Endometrial microvascular endothelial cells (primary cell): ENCODE measurements around the gene OR6C75. TPM values are rescaled to one million over a fixed set of nuclear protein-coding genes. Genes with fewer than 3 reads are reported as not detected.
"Not testable (repeated sequence)": the region's sequence is repeated elsewhere in the genome, so short reads cannot be mapped to it uniquely, and the experiment has no call there.

Experiments
- in situ Hi-C: cut with HindIII; loops from 2 replicates; pipeline ENCODE4 v1.10.0; 2017; ENCODE audit warnings: low sequenced_read_pairs, low pct_unique_long_range_greater_than_20kb; ENCODE audit errors: inconsistent ontology term
- total RNA-seq: library from RNA; depleted of rRNA; stranded (reverse); fragments of >200 nt; gene quantifications from one replicate; pipeline ENCODE4 v1.2.3, GENCODE V29; 2015; ENCODE audit errors: inconsistent ontology term

Gene OR6C75
- total RNA-seq, result not detected

DNA sequence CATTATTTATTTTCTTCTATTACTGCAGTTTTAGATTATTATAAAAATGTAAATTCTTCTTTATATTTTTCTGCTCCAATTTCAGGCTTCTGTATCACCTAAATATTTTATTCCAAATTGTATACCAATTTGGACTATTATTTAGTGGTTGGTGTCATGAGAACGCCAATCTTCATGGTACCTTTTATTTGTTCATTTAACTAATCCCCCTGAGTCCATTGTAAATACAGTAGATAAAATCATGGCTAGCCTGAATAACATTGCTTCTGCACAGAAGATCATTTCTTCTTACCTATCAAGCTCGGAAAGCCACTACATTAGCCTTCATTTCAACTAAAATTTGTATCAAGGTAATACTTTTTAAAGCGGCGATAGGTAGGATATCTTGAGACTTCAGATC is at the start of gene OR6C75:
Gene OR6C75 (plus strand): TSS at position 301 of the 400 bp plus-strand sequence. CDS start 2,136 bp downstream, outside the sequence.
- in situ Hi-C loops, result no loop called here

DNA sequence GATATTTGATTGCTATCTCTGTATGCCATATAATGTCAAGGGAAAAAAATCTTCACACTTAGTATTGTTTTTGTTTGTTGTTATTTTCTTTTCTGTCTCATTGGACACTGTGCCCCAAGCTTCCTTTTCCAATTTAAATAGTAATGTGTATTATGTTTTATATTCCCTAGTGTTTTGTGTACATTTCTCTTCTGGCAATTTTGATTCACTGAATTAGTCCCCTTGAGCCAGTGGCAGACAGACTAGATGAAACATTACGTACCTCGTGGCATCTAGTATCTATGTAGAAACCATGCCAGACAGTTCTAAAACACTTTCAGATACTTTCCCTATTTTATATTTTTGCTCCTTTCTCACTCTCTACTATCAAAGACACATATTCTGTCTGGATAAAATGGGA is 48.7 kb upstream of the OR6C75 start, which contains the start of gene OR6C1:
Gene OR6C1 (plus strand): TSS at position 301 of the 400 bp plus-strand sequence. CDS start 6,257 bp downstream, outside the sequence.
- in situ Hi-C loops, result no loop called here

DNA sequence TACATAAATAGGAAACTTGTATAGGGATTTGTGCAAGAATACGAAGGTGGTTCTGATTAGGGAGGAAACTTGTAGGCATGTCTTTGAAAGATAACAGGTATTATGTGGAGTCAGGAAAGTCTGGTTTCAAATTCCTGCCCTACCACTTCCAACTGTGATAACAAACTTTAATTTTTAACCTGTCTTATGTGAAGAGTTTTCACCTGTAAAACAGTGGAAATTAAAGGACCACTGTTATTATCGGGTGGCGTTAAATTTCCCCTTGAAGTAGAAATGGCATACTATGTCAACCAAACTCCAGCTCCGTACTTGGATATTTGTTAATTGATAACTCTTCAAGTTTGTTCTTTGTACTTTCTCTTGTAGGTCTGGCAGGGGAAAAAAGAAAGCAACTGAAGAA is 42.6 kb upstream of the OR6C75 start:
- in situ Hi-C loops, result no loop called here

DNA sequence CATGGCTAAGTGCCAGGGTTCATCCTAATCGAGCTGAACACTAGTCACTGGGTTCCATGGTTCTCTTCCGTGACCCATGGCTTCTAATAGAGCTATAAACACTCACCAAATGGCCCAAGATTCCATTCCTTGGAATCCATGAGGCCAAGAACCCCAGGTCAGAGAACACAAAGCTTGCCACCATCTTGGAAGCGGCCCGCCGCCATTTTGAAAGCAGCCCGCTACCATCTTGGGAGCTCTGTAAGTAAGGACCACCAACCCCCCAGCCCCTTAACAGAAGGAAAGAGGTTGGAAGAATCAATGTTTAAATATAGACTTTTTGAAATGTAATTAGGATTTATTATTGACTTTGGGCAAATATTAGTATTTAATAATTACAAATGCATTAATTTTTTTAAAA is 37.0 kb upstream of the OR6C75 start:
- in situ Hi-C loops, result not testable (repeated sequence)

DNA sequence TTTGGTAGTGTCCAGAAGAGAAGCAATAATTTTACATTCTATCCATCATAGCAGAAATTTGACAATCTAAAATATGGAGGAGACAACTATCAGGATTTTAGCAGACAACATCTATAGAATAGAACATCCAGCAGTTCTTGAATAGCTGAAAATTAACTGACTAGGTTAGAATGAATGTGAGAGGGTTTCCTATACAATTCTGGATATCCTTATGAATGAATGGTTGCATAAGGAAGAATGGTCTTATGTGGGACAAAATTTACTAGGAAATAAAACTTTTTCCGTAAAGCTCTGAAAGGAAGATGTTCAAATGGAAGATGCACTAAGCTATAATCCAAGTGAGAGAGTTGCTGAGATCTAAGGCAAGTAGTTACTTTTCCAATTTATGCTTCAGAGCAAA is 32.3 kb upstream of the OR6C75 start, which contains the start of gene OR6C3:
Gene OR6C3 (plus strand): TSS at position 301 of the 400 bp plus-strand sequence. CDS start 955 bp downstream, outside the sequence.
- in situ Hi-C loops, result no loop called here

DNA sequence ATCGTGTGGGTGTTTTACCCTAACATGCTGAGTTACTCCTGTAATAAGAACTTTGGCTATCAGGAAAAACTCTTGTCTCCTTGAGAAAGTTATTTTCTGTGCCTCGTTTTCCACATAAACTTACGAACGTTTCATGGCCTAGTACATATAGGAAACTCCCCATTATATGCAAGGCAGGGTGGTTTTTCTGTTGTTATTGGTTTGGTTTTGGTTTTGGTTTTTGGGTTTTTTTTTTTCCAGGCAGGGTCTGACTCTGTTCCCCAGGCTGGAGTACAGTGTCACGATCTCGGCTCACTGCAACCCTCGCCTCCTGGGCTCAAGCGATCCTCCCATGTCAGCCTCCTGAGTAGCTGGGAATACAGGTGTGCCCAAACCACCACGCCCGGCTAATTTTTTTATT is 26.8 kb upstream of the OR6C75 start:
- in situ Hi-C loops, result no loop called here

DNA sequence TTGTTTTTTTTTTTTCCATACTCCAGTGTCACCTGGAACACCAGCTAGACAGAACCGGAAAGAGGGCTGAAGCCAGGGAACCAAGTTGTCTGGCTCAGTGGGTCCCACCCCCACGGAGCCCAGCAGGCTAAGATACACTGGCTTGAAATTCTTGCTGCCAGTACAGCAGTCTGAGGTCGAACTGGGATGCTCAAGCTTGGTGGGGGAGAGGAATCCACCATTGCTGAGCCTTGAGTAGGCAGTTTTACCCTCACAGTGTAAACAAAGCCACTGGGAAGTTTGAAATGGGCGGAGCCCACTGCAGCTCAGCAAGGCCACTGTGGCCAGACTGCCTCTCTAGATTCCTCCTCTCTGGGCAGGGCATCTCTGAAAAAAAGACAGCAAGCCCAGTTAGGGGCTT is 7.4 kb upstream of the OR6C75 start:
- in situ Hi-C loops, result not testable (repeated sequence)

DNA sequence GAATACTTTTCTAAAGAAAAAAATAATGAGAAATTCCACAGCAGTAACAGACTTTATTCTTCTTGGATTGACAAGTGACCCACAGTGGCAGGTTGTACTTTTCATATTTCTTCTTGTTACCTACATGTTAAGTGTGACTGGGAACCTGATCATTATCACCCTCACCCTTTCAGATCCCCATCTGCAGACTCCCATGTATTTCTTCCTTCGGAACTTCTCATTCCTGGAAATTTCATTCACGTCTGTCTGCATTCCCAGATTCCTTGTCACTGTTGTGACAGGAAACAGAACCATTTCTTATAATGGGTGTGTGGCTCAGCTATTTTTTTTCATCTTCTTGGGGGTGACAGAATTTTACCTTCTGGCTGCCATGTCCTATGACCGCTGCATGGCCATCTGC is 2.3 kb downstream of the OR6C75 start:
- in situ Hi-C loops, result no loop called here

DNA sequence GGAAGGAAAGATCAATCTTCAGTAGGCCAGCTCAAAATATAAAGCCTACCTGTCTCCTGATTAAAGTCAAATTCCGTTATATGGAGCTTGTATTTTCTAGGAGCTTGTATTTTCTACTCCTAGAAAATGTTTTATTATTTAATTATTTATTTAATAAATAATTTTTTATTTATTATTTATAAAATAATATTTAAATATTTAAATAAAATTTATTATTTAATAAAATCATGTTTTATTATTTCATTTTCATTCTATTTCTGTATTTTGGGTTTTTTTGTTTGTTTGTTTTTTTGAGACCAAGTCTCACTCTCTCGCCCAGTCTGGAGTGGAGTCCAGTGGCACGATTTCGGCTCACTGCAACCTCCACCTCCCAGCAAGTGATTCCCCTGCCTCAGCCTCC is 9.7 kb downstream of the OR6C75 start:
- in situ Hi-C loops, result no loop called here

DNA sequence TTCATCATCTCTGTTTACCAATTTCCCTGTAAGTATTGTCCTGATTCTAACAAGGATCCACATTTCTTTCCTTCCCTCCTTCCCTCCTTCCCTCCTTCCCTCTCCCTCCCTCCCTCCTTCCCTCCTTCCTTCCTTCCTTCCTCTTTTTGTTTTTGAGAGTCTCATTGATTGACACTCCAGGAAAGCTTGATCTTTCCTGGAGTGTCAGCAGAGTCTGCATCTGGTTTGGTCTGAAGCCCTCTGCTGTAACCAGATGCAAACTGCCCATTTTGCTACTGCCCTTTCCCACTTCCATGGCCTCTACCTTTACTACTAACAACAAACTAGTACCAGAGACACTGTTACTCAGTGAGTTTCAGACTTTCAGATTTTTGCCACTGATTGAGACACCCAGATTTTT is 23.1 kb downstream of the OR6C75 start:
- in situ Hi-C loops, result no loop called here

DNA sequence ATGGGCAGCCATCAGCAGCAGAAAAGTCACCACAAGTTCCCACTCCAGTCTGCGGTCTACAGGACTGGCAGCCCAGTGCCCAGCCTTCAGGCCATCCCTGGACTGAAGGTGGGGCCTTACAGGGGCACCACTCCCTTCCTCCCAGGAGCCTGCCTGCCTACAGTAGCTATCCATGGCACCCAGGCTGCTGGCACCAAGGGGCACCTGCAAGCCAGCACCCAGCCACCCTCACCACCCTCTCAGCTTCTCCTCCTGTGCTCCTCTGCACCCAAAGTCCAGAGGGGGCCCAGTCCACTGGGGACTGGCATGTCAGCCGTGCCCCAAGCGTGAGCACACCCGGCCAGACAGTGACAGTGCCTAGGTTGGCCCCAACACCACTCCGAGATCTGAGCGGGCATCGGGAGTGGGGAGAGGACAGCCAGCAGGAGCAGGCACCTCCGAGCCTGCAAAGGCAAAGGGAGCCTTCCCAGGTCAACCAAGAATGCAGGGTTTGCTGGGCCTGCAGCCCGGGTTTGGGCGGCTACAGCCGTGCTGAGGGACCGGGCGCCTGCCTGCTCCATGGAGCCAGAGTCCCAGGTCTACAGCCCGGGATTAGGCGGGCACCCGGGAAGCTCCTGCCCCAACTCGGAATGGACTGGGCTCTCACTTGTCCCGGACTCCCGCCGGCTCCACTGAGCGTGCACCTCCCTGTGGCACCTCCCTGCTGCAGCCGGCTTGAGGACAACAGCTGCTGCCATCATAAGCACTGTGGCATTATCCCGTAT is 29.4 kb downstream of the OR6C75 start:
- in situ Hi-C loops, result no loop called here

DNA sequence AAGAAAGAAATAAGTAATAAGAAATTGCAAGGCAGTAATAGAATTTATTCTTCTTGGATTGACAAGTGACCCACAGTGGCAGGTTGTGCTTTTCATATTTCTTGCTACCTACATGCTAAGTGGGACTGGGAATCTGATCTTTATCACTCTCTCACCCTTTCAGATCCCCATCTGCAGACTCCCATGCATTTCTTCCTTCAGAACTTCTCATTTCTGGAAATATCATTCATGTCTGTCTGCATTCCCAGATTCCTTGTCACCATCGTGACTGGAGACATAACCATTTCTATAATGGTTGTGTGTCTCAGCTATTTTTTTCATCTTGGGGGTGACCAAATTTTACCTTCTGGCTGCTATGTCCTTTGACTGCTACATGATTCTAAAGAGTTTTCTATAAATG is 33.6 kb downstream of the OR6C75 start:
- in situ Hi-C loops, result no loop called here

DNA sequence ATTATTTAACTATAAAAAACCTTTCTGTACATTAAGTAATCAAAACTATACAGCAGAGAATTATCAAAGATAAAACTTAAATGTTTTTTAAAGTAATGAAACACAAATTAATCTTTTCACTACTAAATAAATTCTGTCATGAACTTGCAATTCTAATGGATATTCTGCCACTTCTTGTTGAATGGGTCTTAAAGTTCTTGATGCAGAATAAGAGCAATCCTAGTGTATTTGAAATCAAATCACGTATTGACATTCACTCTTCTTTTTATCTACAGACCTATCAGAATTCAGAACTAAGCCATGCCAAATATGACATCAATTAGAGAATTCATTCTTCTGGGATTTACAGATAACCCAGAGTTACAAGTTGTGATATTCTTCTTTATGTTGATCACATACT is 37.5 kb downstream of the OR6C75 start, which contains the start of gene OR6C65:
Gene OR6C65 (plus strand): TSS at position 301 of the 400 bp plus-strand sequence. CDS start 0 bp downstream, at position 301.
- in situ Hi-C loops, result no loop called here

DNA sequence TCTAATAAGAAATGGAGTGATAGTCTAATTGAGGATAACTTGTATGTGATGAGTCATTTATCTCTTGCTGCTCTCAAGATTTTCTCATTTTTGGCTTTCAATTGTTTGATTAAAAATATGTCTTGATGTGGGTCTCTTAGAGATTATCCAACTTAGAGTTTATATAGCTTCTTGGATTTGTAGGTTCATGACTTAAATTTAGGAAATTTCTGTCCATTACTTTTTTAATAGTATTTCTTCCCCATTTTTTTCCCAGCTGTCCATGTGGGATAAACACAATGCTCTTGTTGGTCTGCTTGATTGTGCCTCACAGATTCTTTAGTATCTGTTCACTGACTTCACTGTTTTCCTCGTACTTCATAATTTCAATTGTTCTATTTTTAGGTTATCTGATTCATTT is 45.1 kb downstream of the OR6C75 start:
- in situ Hi-C loops, result no loop called here

DNA sequence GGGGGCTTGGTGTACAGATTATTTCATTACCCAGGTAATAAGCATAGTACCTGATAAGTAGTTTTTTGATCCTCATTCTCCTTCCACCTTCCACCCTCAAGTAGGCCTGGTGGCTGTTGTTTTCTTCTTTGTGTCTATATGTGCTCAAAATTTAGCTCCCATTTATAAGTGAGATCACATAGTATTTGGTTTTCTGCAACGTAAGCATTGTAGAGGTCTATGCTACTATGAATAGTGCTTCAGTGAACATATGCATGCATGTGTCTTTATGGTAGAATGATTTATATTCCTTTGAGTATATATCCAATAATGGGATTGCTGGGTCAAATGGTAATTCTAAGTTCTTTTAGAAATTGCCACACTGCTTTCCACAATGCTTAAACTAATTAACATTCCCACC is 46.4 kb downstream of the OR6C75 start:
- in situ Hi-C loops, result not testable (repeated sequence)

DNA sequence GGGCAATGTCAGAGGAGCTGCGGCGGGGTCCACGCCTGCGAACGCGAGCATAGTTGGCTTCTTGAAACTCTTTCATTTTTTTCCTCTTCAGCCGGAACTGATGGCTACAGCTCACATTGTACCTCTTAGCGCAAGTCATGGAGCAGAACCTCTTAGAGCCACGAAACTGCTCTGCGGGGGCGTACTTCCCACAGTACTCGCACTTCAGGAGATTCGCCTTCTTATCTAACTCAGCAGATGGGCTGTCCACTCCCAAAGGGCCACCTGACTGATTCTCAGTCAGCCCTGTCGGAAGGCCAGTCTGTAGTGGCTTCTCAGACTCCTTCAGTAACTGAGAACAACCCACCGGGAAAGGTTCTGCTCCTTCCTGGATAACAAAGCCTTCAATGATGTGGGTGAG is 49.4 kb downstream of the OR6C75 start:
- in situ Hi-C loops, result not testable (repeated sequence)

DNA sequence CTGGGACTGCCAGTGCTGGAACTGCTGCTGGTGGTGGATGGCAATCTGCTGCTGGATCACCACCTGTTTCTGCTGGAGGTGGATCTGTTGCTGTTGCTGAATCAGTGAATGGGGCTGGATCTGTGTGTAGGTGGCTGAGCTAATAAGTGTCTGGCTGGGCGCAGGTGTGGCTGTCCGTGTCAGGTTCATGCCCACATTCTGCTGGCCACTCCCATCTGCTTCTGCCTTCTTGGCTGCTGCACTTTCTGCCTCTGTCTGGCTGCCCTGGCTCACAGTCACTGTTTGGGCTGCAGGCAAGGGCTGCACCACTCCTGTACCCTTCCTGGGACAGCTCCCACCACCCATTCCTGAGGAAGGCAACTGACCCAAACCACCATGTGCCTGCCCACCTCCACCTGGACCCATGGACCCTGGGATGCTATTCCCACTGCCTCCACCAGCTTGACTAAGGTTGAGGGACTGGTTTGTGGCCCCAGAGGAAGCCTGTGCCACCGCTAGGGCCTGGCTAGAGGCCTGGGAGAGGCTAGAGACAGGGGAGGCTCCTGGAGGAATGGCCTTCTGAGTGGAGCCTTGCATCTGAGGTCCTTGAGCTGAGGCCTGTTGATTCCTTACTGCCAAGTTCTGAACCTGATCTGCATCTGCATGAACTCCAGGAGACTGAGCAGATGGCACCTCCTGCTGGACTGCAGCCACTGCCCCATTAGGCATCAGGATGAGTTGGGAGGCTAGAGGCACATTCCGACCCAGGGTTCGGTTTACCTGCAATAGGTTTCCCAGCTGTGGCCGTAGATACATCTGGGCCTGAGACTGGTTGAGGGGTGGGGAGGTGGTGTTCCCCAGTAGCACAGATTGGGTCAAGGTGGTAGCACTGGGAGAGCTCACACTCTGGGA is 51.0 kb downstream of the OR6C75 start:
- in situ Hi-C loops, result not testable (repeated sequence)

DNA sequence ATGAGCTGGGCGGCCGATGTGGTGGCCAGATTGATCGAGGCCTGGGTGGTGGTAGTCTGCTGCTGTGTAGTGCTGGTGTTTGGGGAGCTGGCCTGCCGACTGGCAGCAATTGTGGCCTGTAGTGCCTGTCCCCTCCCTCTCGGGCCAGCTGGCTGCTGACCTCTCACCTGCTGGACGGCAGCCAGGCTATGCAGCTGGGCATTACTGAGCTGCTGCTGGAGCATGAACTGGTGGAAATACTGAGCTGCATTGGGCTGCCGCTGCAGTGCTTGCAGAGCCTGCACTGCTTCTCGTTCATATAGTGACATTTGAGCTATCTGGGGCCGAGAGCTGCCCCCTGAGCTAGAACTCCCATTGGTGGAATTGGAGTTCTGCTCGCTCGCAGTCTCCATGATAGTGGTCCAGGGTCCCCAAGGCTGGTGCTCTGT is 51.6 kb downstream of the OR6C75 start:
- in situ Hi-C loops, result not testable (repeated sequence)

DNA sequence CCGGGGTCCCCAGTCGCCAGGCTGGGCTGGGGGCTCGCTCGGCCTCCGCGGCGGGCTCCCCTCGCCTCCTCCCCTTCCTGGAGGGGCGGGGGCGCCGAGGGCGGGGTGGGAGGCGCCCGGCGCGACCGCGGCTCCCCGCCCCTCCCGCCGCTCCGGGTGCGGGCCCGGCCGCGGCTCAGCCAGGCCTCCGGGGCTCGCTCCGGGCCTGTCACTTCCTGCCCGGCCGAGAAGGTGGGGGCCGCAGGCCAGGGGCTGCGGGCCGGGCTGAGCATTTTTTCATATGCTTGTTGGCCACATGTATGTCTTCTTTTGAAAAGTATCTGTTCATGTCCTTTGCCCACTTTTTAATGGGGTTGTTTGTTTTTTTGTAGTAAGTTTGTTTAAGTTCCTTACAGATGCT is 52.1 kb downstream of the OR6C75 start:
- in situ Hi-C loops, result not testable (repeated sequence)

DNA sequence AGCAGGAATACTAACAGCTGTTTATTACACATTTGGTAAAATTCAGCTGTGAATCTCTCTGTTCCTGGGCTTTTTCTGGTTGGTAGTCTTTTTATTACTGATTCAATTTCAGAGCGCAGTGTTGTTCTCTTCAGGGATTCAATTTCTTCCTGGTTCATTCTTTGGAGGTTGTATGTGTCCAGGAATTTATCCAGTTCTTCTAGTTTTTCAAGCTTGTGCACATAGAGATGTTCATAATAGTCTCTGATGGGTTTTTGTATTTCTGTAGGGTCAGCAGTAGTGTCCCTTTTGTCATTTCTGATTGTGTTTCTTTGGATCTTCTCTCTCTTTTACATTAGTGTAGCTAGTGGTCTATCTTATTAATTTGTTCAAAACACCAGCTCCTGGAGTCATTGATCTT is 54.2 kb downstream of the OR6C75 start:
- in situ Hi-C loops, result no loop called here
